Activated B cell treated with CpG ODN at 0.5 μM for 24 hours (primary cell): ENCODE data around the gene POLR3F. TPM values are rescaled to one million over a fixed set of nuclear protein-coding genes. Genes with fewer than 3 reads are reported as not detected.
"Not testable (repeated sequence)": the region's sequence is repeated elsewhere in the genome, so short reads cannot be mapped to it uniquely, and the experiment has no call there.

Source experiments
- ATAC-seq: fragments of 200-7000 bp; cut with Tn5 transposase; one replicate; pipeline ENCODE4 v1.10.0; 2021; ENCODE audit warnings: low read depth, mild to moderate bottlenecking, moderate library complexity
- CTCF ChIA-PET: fragments of 350-600 bp; sonication (Branson Sonifier 250); formaldehyde crosslinking; loops from one replicate; lab custom pipeline; 2021; ENCODE audit warnings: antibody characterized with exemption; lab: Charles Lee
- POLR2A ChIA-PET: fragments of 350-600 bp; sonication (Branson Sonifier 250); formaldehyde crosslinking; loops from one replicate; lab custom pipeline; 2021; ENCODE audit warnings: antibody characterized with exemption; lab: Charles Lee
- DNase-seq: peaks from one replicate; pipeline ENCODE4 v3.0.0; 2022
- H3K27ac Mint-ChIP-seq: one replicate; pipeline ENCODE4 v1.8.0; 2020; ENCODE audit warnings: mixed read lengths
- H3K27me3 Mint-ChIP-seq: one replicate; pipeline ENCODE4 v1.8.0; 2021; ENCODE audit warnings: mixed read lengths
- H3K36me3 Mint-ChIP-seq: one replicate; pipeline ENCODE4 v1.8.0; 2021; ENCODE audit warnings: low read depth, mixed read lengths
- H3K4me1 Mint-ChIP-seq: one replicate; pipeline ENCODE4 v1.8.0; 2021; ENCODE audit warnings: mixed read lengths
- H3K4me3 Mint-ChIP-seq: one replicate; pipeline ENCODE4 v1.8.0; 2020; ENCODE audit warnings: mild to moderate bottlenecking, mixed read lengths
- H3K9me3 Mint-ChIP-seq: one replicate; pipeline ENCODE4 v1.8.0; 2020; ENCODE audit warnings: mixed read lengths
- CTCF ChIP-seq: fragments of 200-600 bp; IDR thresholded peaks from one replicate; pipeline ENCODE4 v1.8.0; 2022; ENCODE audit warnings: antibody characterized with exemption, mild to moderate bottlenecking
- intact Hi-C: fragments of 100-400 bp; cut with micrococcal nuclease; formaldehyde crosslinking; loops from one replicate; pipeline ENCODE4 v1.15.1; 2024
- total RNA-seq: library from RNA; stranded (reverse); gene quantifications from 2 replicates; pipeline ENCODE4 v1.2.3, GENCODE V29; 2022

The POLR3F gene
- total RNA-seq, 1 donor from 2014 or later = 14.5 TPM

DNA sequence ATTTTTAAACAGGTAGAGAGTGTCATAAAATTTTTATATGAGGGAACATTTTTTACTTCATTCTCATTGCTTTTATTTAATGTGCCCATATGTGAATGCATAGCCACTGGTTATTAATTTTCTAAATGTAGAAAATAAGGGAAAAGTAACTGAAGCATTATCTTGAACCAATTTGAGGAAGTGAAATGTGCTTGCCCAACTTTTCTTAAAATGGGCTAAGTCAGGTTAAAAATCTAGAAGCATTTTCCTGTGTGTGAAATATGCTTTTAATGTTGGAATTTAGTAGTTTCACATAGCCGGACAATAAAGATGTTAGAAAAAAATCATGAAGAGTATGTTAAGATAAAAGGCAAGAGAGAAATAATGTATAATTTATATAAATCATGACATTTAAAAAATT, 44.4 kb downstream of the POLR3F start:
- intact Hi-C loops = no loop called here

DNA sequence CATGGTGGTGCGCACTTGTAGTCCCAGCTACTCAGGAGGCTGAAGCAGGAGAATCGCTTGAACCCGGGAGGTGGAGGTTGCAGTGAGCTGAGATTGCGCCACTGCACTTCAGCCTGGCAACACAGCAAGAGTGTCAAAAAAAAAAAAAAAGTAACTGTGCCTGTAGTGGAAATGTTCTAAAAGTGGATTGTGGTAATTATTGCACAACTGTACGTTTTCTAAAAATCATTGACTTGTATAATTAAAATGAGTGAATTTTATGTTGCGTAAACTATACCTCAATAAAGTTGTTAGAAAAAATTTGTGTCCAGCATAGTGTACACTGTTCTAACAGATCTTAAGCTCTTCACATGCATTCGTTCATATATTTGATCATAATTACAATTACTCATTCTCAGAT, 46.0 kb downstream of the POLR3F start:
- CTCF ChIA-PET = no interaction called here

More for the DNA sequence above, 44.4 kb downstream of the POLR3F start:
- no peaks in the 10 kb centered on the region for H3K27me3 Mint-ChIP-seq
- H3K36me3 Mint-ChIP-seq = peaks cover 72% of the 10 kb centered on the region
- no peak overlapping the region for H3K4me3 Mint-ChIP-seq
- peaks cover 35% of the 10 kb centered on the region for H3K4me1 Mint-ChIP-seq
- no peak for ATAC-seq
- CTCF ChIA-PET = no interaction called here
- no peak for DNase-seq
- POLR2A ChIA-PET = no interaction called here
- no peak for TF ChIP-seq CTCF
- no peaks in the 10 kb centered on the region for H3K9me3 Mint-ChIP-seq
- no peak overlapping the region for H3K27ac Mint-ChIP-seq

DNA sequence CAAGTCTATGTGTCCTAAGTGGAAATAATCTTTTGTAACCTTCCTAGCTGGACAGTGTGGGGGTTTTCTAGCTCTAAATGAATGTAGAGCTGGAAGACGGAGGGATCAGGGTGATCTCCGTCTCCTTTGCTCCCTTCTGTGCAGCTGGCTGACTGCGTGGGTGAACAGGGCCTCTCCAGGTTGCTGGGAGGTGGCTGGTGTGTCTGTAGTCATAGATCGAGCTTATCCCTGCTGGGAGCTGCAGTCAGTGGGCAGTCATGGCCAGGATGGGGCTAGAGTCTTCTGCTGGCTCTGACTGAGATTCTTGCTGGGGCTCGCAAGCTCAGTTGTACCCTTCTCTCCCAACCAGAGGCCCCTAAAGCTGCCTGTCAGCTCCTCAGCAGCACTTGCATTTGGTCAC, 46.9 kb downstream of the POLR3F start:
- H3K36me3 Mint-ChIP-seq = peaks cover 57% of the 10 kb centered on the region
- H3K4me1 Mint-ChIP-seq = peaks cover 11% of the 10 kb centered on the region
- ChIA-PET POLR2A (no interaction called here), CTCF (no interaction called here)
- H3K27me3 Mint-ChIP-seq = no peaks in the 10 kb centered on the region
- TF ChIP-seq CTCF = no peak
- no peaks in the 10 kb centered on the region for H3K9me3 Mint-ChIP-seq
- no peak for DNase-seq
- intact Hi-C loops = no loop called here
- H3K27ac Mint-ChIP-seq = no peak overlapping the region
- H3K4me3 Mint-ChIP-seq = no peak overlapping the region
- no peak for ATAC-seq

More for the DNA sequence above, 46.0 kb downstream of the POLR3F start:
- H3K4me1 Mint-ChIP-seq = peaks cover 19% of the 10 kb centered on the region
- H3K36me3 Mint-ChIP-seq = peaks cover 60% of the 10 kb centered on the region
- ATAC-seq = no peak
- H3K4me3 Mint-ChIP-seq = no peak overlapping the region
- no peak overlapping the region for H3K27ac Mint-ChIP-seq
- H3K9me3 Mint-ChIP-seq = no peaks in the 10 kb centered on the region
- no peak for DNase-seq
- H3K27me3 Mint-ChIP-seq = no peaks in the 10 kb centered on the region
- POLR2A ChIA-PET = no interaction called here
- no peak for TF ChIP-seq CTCF
- intact Hi-C loops = no loop called here

GRCh38 chr20:18515973-18516372, 48.8 kb downstream of the POLR3F start:
- H3K4me3 Mint-ChIP-seq = no peak overlapping the region
- H3K4me1 Mint-ChIP-seq = peaks cover 6% of the 10 kb centered on the region
- H3K27ac Mint-ChIP-seq = no peak overlapping the region
- no peak for ATAC-seq
- no peak for DNase-seq
- no peaks in the 10 kb centered on the region for H3K27me3 Mint-ChIP-seq
- peaks cover 43% of the 10 kb centered on the region for H3K36me3 Mint-ChIP-seq
- no peaks in the 10 kb centered on the region for H3K9me3 Mint-ChIP-seq
- POLR2A ChIA-PET = interaction anchor here (0.6 to 0.7 kb wide), 3 partner anchors 10 to 602 kb away, joined by 4 to 8 read pairs (median 5); no protein-coding TSS in a partner anchor
- CTCF ChIA-PET = no interaction called here
- intact Hi-C loops = no loop called here
- no peak for TF ChIP-seq CTCF

- H3K4me3 Mint-ChIP-seq, H3K27me3 Mint-ChIP-seq, H3K27ac Mint-ChIP-seq, DNase-seq, CTCF ChIA-PET, H3K9me3 Mint-ChIP-seq, POLR2A ChIA-PET, ATAC-seq, intact Hi-C loops, H3K4me1 Mint-ChIP-seq: not testable (repeated sequence)
- H3K36me3 Mint-ChIP-seq = peaks cover 34% of the 10 kb centered on the region
Observed at GRCh38 chr20:18522066-18522465, 54.9 kb downstream of the POLR3F start.

- ChIA-PET POLR2A (no interaction called here), CTCF (no interaction called here)
- Mint-ChIP-seq H3K36me3 (peaks cover 44% of the 10 kb centered on the region), H3K4me1 (no peaks in the 10 kb centered on the region), H3K27ac (no peak overlapping the region), H3K27me3 (no peaks in the 10 kb centered on the region), H3K4me3 (no peak overlapping the region), H3K9me3 (no peaks in the 10 kb centered on the region)
- ATAC-seq = no peak
- intact Hi-C loops = no loop called here
- no peak for TF ChIP-seq CTCF
- no peak for DNase-seq
Observed at GRCh38 chr20:18523066-18523465, 55.9 kb downstream of the POLR3F start.
